CD4-positive, alpha-beta T cell (primary cell): ENCODE measurements around the gene KRTAP5-3. TPM values are rescaled to one million over a fixed set of nuclear protein-coding genes. Genes with fewer than 3 reads are reported as not detected.
A peak's percentile ranks its signal among the peaks of the same experiment; 100 is the strongest.

Experiments used
- ATAC-seq: fragments of 200-7000 bp; cut with Tn5 transposase; one replicate; pipeline ENCODE4 v1.10.0; 2022; ENCODE audit warnings: mild to moderate bottlenecking; ENCODE audit not compliant: poor library complexity
- CTCF ChIA-PET: fragments of 350-600 bp; sonication (Branson Sonifier 250); formaldehyde crosslinking; loops from one replicate; lab custom pipeline; 2021; ENCODE audit warnings: antibody characterized with exemption, inconsistent platforms; lab: Charles Lee
- POLR2A ChIA-PET: fragments of 350-600 bp; sonication (Branson Sonifier 250); formaldehyde crosslinking; loops from one replicate; lab custom pipeline; 2021; ENCODE audit warnings: antibody characterized with exemption, inconsistent platforms; lab: Charles Lee
- DNase-seq, 14 experiments: peaks; one replicate each; pipeline ENCODE4 v3.0.0-alpha.2; 2013 to 2020; ENCODE audit warnings: mixed read lengths in 2 of 14
- H3K27ac ChIP-seq, 2 donors: one replicate each; pipeline versions ENCODE4 v1.5.1 to v1.7.0; 2013; ENCODE audit warnings: low read length in 2 of 2, low read depth in 1 of 2, mild to moderate bottlenecking in 1 of 2
- H3K27me3 ChIP-seq, 2 experiments: 1 replicate in 1 of 2; 2 replicates in 1 of 2; pipeline versions ENCODE4 v1.6.1 to v1.7.0; 2013; ENCODE audit warnings: low read length in 2 of 2, control low read depth in 1 of 2, mild to moderate bottlenecking in 1 of 2, moderate library complexity in 1 of 2; ENCODE audit not compliant: insufficient read depth in 2 of 2, control insufficient read depth in 1 of 2
- H3K36me3 ChIP-seq: one replicate; pipeline ENCODE4 v1.6.1; 2013; ENCODE audit warnings: low read length, control low read depth; ENCODE audit not compliant: insufficient read depth
- H3K4me1 ChIP-seq: one replicate; pipeline ENCODE4 v1.6.1; 2013; ENCODE audit warnings: low read length, control low read depth; ENCODE audit not compliant: insufficient read depth
- H3K4me3 ChIP-seq: one replicate; pipeline ENCODE4 v1.5.1; 2013; ENCODE audit warnings: mild to moderate bottlenecking, low read length, moderate library complexity
- H3K9me3 ChIP-seq, 2 experiments: 1 replicate in 1 of 2; 2 replicates in 1 of 2; pipeline versions ENCODE4 v1.6.1 to v1.7.0; 2013; ENCODE audit warnings: low read length in 2 of 2, mild to moderate bottlenecking in 2 of 2, control low read depth in 1 of 2, moderate library complexity in 1 of 2; ENCODE audit not compliant: control insufficient read depth in 1 of 2, insufficient read depth in 1 of 2
- H3K27ac Mint-ChIP-seq: one replicate; pipeline ENCODE4 v1.8.0; 2020; ENCODE audit warnings: mixed read lengths
- H3K27me3 Mint-ChIP-seq: one replicate; pipeline ENCODE4 v1.8.0; 2021; ENCODE audit warnings: mixed read lengths
- H3K36me3 Mint-ChIP-seq: one replicate; pipeline ENCODE4 v1.8.0; 2021; ENCODE audit warnings: low read depth, mixed read lengths
- H3K4me1 Mint-ChIP-seq: one replicate; pipeline ENCODE4 v1.8.0; 2021; ENCODE audit warnings: low read depth, mixed read lengths
- H3K4me3 Mint-ChIP-seq: one replicate; pipeline ENCODE4 v1.8.0; 2020; ENCODE audit warnings: mild to moderate bottlenecking, mixed read lengths
- H3K9me3 Mint-ChIP-seq: one replicate; pipeline ENCODE4 v1.8.0; 2020; ENCODE audit warnings: mixed read lengths
- CTCF ChIP-seq: fragments of 200-600 bp; IDR thresholded peaks from one replicate; pipeline ENCODE4 v1.8.0; 2022; ENCODE audit warnings: antibody characterized with exemption, mild to moderate bottlenecking
- intact Hi-C, 2 experiments: fragments of 100-400 bp; cut with DNase I in 1 of 2; cut with micrococcal nuclease in 1 of 2; formaldehyde crosslinking; loops; one replicate each; pipeline versions ENCODE4 v1.15.1 to v1.9.0; 2023 to 2025; cut with DNase I, micrococcal nuclease
- total RNA-seq, 174 experiments: library from RNA in 2 of 174; stranded (reverse) in 2 of 174; gene quantifications; one replicate each; pipeline ENCODE4 v1.2.3 and lab custom pipeline; 2021 to 2026

The KRTAP5-3 gene
- total RNA-seq, 2 experiments from 2014 or later = not detected

- H3K27ac ChIP-seq = no peak overlapping the region
- no peak for TF ChIP-seq CTCF
- Mint-ChIP-seq H3K36me3 (no peaks in the 10 kb centered on the region), H3K9me3 (no peaks in the 10 kb centered on the region), H3K4me3 (no peak overlapping the region), H3K27ac (no peak overlapping the region), H3K27me3 (no peaks in the 10 kb centered on the region), H3K4me1 (peaks cover 24% of the 10 kb centered on the region)
- no peaks in the 10 kb centered on the region for H3K36me3 ChIP-seq
- H3K9me3 ChIP-seq = no peaks in the 10 kb centered on the region
- no peaks in the 10 kb centered on the region for H3K27me3 ChIP-seq
- POLR2A ChIA-PET = interaction anchor here (0.8 to 2.2 kb wide), 2 partner anchors 17 to 25 kb away, joined by 5 to 7 read pairs; no protein-coding TSS in a partner anchor
- DNase-seq (no peak), ATAC-seq (peak; percentile 10)
- H3K4me3 ChIP-seq = no peak overlapping the region
- CTCF ChIA-PET = no interaction called here
- peaks cover 45% of the 10 kb centered on the region for H3K4me1 ChIP-seq
- intact Hi-C loops = loop anchor here (2.0 to 10.0 kb wide), 7 partner anchors 119 to 727 kb away; partner anchors contain the start of genes AP2A2 (in 1 of the 2), CTSD (in 1 of the 2), POLR2L (in 1 of the 2) and TOLLIP (in 1 of the 2)
Observed at GRCh38 chr11:1571760-1572196, 36.5 kb downstream of the KRTAP5-3 start.

GRCh38 chr11:1570896-1571759 is 37.1 kb downstream of the KRTAP5-3 start:
- no peaks in the 10 kb centered on the region for H3K36me3 Mint-ChIP-seq
- peaks cover 24% of the 10 kb centered on the region for H3K4me1 Mint-ChIP-seq
- Histone ChIP-seq H3K36me3 (no peaks in the 10 kb centered on the region), H3K27ac (no peak overlapping the region), H3K27me3 (no peaks in the 10 kb centered on the region), H3K4me1 (peaks cover 45% of the 10 kb centered on the region), H3K4me3 (peak overlapping the region; percentile 50), H3K9me3 (no peaks in the 10 kb centered on the region)
- no peaks in the 10 kb centered on the region for H3K9me3 Mint-ChIP-seq
- intact Hi-C loops = loop anchor here (5.0 to 10.0 kb wide), 6 partner anchors 119 to 726 kb away; partner anchors contain the start of genes CTSD (in 1 of the 2), POLR2L (in 1 of the 2), TOLLIP (in 1 of the 2) and TSPAN4 (in 1 of the 2)
- ChIA-PET POLR2A (interaction anchor here (0.8 to 2.2 kb wide), 2 partner anchors 18 to 24 kb away, joined by 5 to 7 read pairs; no protein-coding TSS in a partner anchor), CTCF (interaction anchor here (1.4 kb wide), 1 partner anchor 24 kb away, joined by 4 read pairs; no protein-coding TSS in a partner anchor)
- ATAC-seq (peak; percentile 19), DNase-seq (peak in 7 of 14 experiments; percentile 14 to 69 (median 61))
- peak overlapping the region; percentile 84 for H3K27ac Mint-ChIP-seq
- H3K27me3 Mint-ChIP-seq = no peaks in the 10 kb centered on the region
- no peak for TF ChIP-seq CTCF
- peak overlapping the region; percentile 88 for H3K4me3 Mint-ChIP-seq

DNA sequence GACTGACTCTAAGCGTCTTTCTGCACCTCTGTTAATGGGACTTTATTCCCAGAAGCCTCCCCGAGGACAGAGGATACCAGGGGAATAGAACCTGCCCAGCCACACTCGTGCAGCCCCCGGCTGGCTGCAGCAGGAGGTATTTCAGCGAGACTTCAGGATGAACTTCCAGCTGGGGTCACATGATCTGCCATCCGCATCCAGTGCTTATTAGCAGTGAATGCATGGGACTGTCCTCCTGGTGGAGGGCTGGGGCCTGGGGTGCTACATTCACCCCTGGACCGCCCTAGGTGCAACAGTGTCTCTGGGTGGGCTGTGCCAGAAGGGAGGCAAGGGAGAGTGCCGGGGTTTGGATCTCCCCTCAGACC is 37.8 kb downstream of the KRTAP5-3 start:
- Histone ChIP-seq H3K4me1 (peaks cover 45% of the 10 kb centered on the region), H3K27ac (no peak overlapping the region), H3K36me3 (no peaks in the 10 kb centered on the region), H3K9me3 (no peaks in the 10 kb centered on the region), H3K4me3 (peak overlapping the region; percentile 50), H3K27me3 (no peaks in the 10 kb centered on the region)
- Mint-ChIP-seq H3K27ac (peak overlapping the region; percentile 84), H3K9me3 (no peaks in the 10 kb centered on the region), H3K4me1 (peaks cover 24% of the 10 kb centered on the region), H3K4me3 (peak overlapping the region; percentile 88), H3K27me3 (no peaks in the 10 kb centered on the region), H3K36me3 (no peaks in the 10 kb centered on the region)
- no peak for TF ChIP-seq CTCF
- intact Hi-C loops = loop anchor here (5.0 to 10.0 kb wide), 6 partner anchors 118 to 726 kb away; partner anchors contain the start of genes CTSD (in 1 of the 2), POLR2L (in 1 of the 2), TOLLIP (in 1 of the 2) and TSPAN4 (in 1 of the 2)
- CTCF ChIA-PET = interaction anchor here (1.4 kb wide), 1 partner anchor 25 kb away, joined by 4 read pairs; no protein-coding TSS in a partner anchor
- POLR2A ChIA-PET = interaction anchor here (2.2 kb wide), 1 partner anchor 24 kb away, joined by 7 read pairs; no protein-coding TSS in a partner anchor
- DNase-seq (no peak), ATAC-seq (no peak)
